ENCODE data around the gene PCCA. TPM values are rescaled to one million over a fixed set of nuclear protein-coding genes. Genes with fewer than 3 reads are reported as not detected.

Gene PCCA
- total and polyA plus RNA-seq, 2 of the 13 experiments (the other 11 are each of a cell fraction or from before 2014, with no cell fraction given) = 15.0 to 32.2 TPM

GRCh38 chr13:100543872-100544602 is 455.1 kb downstream of the PCCA start (continued):
- TF ChIP-seq LRRFIP1 (CRISPR knock-in tag; conservative IDR thresholded peaks at IDR 0.05) (no peak), CTCF (CRISPR knock-in tag; IDR thresholded peaks at IDR 0.05) (no peak), ZBTB43 (CRISPR knock-in tag; conservative IDR thresholded peaks at IDR 0.05) (no peak), ZNF550 (CRISPR knock-in tag; IDR thresholded peaks at IDR 0.05; ENCODE audit: borderline replicate concordance) (no peak), ETV6 (CRISPR knock-in tag; conservative IDR thresholded peaks at IDR 0.05) (no peak), PRDM10 (CRISPR knock-in tag; IDR thresholded peaks at IDR 0.05; ENCODE audit: low read depth) (no peak), POLR2A (IDR thresholded peaks at IDR 0.05; ENCODE audit: insufficient read depth in 1 of 2, low read depth in 2 of 2, low read length in 2 of 2) (no peak), TCF7L2 (IDR thresholded peaks at IDR 0.05; ENCODE audit: low read depth, low read length) (no peak), ATF1 (CRISPR knock-in tag; IDR thresholded peaks at IDR 0.05) (no peak), KAT2B (IDR thresholded peaks at IDR 0.05; ENCODE audit: borderline replicate concordance, low read depth, low read length) (no peak), WIZ (CRISPR knock-in tag; IDR thresholded peaks at IDR 0.05) (no peak), ZNF746 (CRISPR knock-in tag; IDR thresholded peaks at IDR 0.05) (no peak), CBX2 (IDR thresholded peaks at IDR 0.05; ENCODE audit: low read depth, low read length) (no peak), CBX2 (CRISPR knock-in tag; IDR thresholded peaks at IDR 0.05; ENCODE audit: low read depth) (no peak; the same call in 1 of the 2 replicates), RFXAP (CRISPR knock-in tag; IDR thresholded peaks at IDR 0.05; ENCODE audit: borderline replicate concordance) (no peak), PREB (CRISPR knock-in tag; IDR thresholded peaks at IDR 0.05) (no peak), ZNF841 (CRISPR knock-in tag; IDR thresholded peaks at IDR 0.05; ENCODE audit: borderline replicate concordance) (no peak), ZNF501 (CRISPR knock-in tag; IDR thresholded peaks at IDR 0.05) (no peak; the same call in 1 of the 2 replicates), ZFP36L2 (CRISPR knock-in tag; IDR thresholded peaks at IDR 0.05) (no peak), ZSCAN30 (CRISPR knock-in tag; IDR thresholded peaks at IDR 0.05) (no peak)
